Amniotic epithelial cell (primary cell): ENCODE measurements around the gene RNF144B.

Experiments used
- DNase-seq: peaks from one replicate; pipeline ENCODE4 v3.0.0-alpha.2; 2010; ENCODE audit warnings: low read depth

RNF144B gene

DNA sequence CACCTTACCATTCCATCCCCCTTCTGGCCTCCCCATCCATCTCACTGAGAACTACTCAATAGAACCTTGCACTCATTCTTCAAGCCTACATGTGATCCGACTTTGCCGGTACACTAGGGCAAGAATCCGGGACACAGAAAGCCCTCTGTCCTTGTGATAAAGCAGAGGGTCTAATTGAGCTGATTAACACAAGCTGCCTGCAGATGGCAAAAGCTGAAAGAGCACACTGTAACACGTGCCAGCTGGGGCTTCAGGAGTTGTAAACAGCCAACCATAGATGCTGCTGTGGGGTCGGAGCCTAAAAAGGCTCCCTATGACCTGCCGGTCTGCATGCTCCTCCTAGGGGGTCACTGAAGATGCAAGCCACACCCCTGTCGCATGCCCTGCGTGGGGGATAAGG is 124.1 kb downstream of the RNF144B start:
- DNase-seq, result no peak

DNA sequence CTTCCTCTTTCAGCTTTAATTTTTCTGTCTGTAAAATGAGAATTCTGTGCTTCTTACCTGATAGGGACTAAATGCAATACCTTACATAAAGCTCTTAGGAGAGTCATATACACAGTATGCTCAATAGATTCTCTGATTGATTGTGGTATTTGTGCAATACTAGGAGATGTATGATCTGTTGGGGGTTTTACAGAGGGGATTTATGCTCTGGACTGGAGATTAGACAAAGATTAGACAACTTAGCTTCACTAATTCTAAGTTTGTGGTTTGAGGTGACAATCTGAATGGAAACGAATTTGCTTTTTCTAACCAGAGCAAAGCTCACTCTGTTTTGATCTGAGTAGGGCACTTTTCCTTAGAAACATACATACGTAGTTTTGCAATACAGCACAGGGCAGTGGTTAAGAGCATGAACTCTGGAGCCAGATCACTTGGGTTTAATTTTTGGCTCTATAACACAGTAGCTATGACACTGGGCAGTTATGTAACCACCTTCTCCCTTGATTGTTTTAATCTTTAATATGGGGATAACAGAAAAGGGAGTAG is 126.2 kb downstream of the RNF144B start:
- no peak for DNase-seq

DNA sequence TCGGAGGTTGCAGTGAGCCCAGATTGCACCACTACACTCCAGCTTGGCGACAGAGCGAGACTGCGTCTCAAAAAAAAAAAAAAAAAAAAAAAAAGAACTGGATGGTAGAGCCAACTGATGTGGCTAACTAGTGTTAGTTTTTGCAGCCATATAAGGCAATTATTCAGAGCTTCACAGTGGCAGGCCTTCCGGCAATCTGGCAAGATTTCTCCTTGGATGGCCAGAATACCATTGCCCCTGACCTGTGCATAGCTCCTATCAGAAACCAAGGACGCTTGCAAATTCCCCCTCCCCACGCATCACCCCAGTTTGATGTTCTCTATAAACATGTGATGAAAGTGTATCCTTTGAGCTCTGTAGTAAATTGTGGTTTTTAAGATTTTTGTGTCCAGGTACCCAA is 127.0 kb downstream of the RNF144B start:
- no peak for DNase-seq

DNA sequence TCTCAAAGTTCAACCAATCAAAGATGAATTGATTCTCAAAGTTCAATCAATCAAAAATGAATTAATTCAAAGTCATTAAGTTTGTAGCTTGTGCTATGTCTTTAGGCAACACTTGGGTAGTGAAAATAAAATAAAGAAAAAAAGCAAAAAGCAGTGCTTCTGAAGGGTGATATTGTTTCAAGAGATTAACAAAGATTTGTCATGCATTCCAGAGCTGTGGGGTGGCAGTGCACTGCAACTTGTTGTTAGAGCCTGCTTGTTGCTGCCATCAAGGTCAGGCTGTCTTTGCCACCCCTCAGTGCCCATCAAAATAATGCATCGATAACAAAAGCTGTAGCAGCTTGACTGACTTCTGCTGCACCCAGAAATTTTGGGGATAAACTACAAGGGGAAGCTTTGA is 128.6 kb downstream of the RNF144B start:
- peak; percentile 12 for DNase-seq
